Astrocyte of the cerebellum (primary cell): ENCODE data around the gene TCF7L2.
A peak's percentile ranks its signal among the peaks of the same experiment; 100 is the strongest.

ENCODE experiments used
- DNase-seq: peaks from one replicate; pipeline ENCODE4 v3.0.0-alpha.2; 2011; ENCODE audit warnings: low read depth
- H3K4me3 ChIP-seq: 2 replicates; pipeline ENCODE4 v1.5.1; 2011; ENCODE audit warnings: mild to moderate bottlenecking, low read depth, low read length, moderate library complexity
- in situ Hi-C: cut with HindIII; loops from 2 replicates; pipeline ENCODE4 v1.10.0; 2017; ENCODE audit warnings: low sequenced_read_pairs
- TF ChIP-seq, protein P1 (sequence below): IDR thresholded peaks from 2 replicates; pipeline ENCODE4 v1.5.1; 2012; ENCODE audit warnings: low read length, low read depth, moderate library complexity, mild to moderate bottlenecking; ENCODE audit errors: missing control alignments

The TCF7L2 gene

DNA sequence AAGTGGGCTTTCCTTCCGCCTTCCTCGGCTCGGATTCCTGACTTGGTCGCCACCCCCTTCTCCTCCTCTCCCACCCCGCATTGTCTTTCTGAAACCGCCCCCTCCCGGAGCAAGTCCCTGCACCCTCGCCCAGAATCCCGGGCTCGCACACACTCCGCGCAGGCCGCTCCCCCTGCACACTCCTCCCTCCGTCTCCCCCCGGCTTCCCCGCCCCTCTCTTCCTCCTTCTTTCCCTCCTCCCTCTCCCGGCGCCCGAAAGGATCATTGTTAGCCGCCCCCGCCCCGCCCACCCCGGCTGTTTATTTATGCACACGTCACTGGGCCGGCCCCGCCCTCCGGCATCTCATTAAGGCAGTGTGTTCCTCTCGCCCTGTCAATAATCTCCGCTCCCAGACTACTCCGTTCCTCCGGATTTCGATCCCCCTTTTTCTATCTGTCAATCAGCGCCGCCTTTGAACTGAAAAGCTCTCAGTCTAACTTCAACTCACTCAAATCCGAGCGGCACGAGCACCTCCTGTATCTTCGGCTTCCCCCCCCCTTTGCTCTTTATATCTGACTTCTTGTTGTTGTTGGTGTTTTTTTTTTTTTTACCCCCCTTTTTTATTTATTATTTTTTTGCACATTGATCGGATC lies at the start of gene TCF7L2:
Gene TCF7L2, plus strand, starts transcription at position 373 of the 633 bp plus-strand sequence. CDS start 510 bp downstream, outside the sequence.
- DNase-seq, result peak; percentile 93
- peak within 1 kb of the TSS; percentile 60 for H3K4me3 ChIP-seq
- TF ChIP-seq, protein P1, sequence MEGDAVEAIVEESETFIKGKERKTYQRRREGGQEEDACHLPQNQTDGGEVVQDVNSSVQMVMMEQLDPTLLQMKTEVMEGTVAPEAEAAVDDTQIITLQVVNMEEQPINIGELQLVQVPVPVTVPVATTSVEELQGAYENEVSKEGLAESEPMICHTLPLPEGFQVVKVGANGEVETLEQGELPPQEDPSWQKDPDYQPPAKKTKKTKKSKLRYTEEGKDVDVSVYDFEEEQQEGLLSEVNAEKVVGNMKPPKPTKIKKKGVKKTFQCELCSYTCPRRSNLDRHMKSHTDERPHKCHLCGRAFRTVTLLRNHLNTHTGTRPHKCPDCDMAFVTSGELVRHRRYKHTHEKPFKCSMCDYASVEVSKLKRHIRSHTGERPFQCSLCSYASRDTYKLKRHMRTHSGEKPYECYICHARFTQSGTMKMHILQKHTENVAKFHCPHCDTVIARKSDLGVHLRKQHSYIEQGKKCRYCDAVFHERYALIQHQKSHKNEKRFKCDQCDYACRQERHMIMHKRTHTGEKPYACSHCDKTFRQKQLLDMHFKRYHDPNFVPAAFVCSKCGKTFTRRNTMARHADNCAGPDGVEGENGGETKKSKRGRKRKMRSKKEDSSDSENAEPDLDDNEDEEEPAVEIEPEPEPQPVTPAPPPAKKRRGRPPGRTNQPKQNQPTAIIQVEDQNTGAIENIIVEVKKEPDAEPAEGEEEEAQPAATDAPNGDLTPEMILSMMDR, result no peak
- in situ Hi-C loops, result no loop called here

DNA sequence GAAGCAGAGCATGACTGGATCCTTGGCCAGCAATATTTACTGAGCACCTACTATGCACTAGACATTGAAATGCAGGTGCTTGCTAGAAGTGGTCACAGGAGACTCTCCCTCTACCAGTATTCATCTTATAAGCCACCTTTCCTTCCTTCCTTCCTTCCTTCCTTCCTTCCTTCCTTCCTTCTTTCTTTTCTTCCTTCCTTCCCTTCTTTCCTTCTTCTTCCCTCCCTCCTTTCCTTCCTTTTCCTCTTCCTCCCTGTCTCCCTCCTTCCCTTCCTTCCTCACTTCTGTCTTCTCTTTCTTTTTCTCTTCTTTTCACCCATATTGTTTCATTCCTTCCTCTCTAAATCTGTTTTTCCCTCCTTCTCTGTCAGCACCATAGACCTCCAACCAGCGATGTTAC lies 47.3 kb upstream of the TCF7L2 start:
- in situ Hi-C loops, result no loop called here
- H3K4me3 ChIP-seq, result no peak overlapping the region
- TF ChIP-seq, protein P1, result no peak
- DNase-seq, result no peak

DNA sequence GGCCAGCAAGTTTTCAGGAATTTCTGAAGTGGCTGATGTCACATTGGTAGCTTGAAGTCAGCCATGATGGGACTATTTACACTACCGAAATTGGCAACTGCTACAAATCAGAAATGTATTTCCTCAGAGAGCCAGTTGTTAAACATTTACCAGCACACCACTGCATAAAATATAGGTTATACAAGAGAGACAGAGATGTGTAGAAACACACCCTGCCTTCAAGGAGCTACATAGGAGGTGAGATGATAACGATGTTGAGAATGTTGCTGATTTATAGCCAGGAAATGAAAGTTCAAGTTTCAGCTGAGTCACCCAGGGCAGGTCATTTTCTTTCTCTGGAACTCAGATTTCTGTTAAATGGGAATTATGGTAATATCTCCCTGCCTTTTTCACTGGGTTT lies 46.0 kb upstream of the TCF7L2 start:
- DNase-seq, result no peak
- H3K4me3 ChIP-seq, result no peak overlapping the region
- in situ Hi-C loops, result no loop called here
- TF ChIP-seq, protein P1, result no peak

DNA sequence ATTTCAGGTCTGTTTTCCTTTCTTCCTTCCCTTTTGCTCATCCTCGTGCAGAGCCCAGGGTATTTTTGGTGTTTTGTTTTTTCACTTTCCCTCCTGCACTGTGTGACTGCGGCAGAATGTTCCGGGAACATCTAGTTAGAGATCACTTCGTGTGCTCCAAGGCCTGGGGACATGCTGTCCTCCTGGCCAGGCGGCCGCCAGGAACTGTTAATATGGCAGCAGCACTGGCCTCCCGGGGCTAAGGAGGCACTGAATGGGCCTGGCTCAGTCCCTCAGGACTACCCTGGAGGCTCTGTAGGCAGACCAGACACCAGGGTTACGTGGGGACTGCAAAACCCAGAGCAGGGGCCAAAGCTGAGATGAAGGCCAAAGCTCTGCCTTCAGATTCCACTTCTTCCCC lies 43.1 kb upstream of the TCF7L2 start:
- DNase-seq, result no peak
- TF ChIP-seq, protein P1, result no peak
- H3K4me3 ChIP-seq, result no peak overlapping the region
- in situ Hi-C loops, result no loop called here

DNA sequence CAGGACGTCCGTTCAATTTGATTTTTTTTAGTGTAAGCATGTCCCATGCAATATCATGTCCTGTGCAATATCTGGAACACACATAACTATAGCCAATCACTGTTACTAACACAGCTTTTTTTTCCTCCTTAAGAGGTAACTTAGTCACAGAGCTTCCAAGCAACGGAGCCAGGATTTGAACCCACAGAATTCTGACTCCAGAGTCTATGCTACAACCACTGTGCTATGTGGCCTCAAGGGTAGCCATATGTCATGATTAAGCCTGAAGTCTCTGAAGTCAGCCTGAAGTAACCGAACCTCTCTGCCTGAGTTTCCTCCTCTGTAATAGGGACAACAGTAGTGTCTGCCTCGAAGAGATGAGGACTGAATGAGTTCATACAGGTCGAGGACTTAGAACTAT lies 42.2 kb upstream of the TCF7L2 start:
- in situ Hi-C loops, result no loop called here
- H3K4me3 ChIP-seq, result no peak overlapping the region
- TF ChIP-seq, protein P1, result no peak
- no peak for DNase-seq

DNA sequence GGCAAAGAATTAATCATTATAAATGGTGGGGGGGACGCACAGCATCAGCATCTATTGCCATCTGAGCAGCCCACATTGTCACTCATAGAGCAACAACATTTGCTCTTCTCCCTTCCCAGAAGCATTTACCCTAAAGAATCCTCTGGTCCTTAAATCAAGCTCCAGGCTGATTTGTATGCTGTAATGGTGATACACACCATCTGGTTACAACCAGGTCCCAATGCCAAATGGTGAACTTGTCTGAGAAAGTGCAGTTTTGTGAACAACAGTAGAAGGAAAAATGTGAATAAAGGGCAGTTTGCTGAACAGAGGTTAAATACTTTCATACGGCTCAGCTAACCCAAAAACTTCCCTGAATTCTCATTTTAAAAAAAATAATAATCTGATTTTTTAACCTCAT lies 38.8 kb upstream of the TCF7L2 start:
- in situ Hi-C loops, result no loop called here
- TF ChIP-seq, protein P1, result no peak
- H3K4me3 ChIP-seq, result no peak overlapping the region
- DNase-seq, result no peak
